ENCODE results near the gene C4orf50.

C4orf50 gene

GRCh38 chr4:5955856-5956255, 62.4 kb downstream of the C4orf50 start:
- no peaks in the 10 kb centered on the region for H3K9me3 ChIP-seq (ENCODE audit: insufficient read depth, low read length)
- H4K20me1 ChIP-seq (ENCODE audit: low read depth, low read length) = no peaks in the 10 kb centered on the region
- H3K4me3 ChIP-seq (ENCODE audit: insufficient read depth, low read length, poor library complexity, severe bottlenecking) = no peak overlapping the region
- no peaks in the 10 kb centered on the region for H3K9me2 ChIP-seq (replicated peaks; ENCODE audit: insufficient read depth, low read length)
- H3K36me3 ChIP-seq (ENCODE audit: low read length) = no peaks in the 10 kb centered on the region
- H3K9ac ChIP-seq (ENCODE audit: low read length) = no peak overlapping the region
- no peak for TF ChIP-seq EZH2phosphoT487 (conservative IDR thresholded peaks at IDR 0.05; ENCODE audit: low read length)
- no peak for TF ChIP-seq CTCF (IDR thresholded peaks at IDR 0.05; ENCODE audit: insufficient read depth, low read length, poor library complexity, severe bottlenecking)
- H3K27ac ChIP-seq (ENCODE audit: low read depth, low read length) = no peak overlapping the region
- H3K79me2 ChIP-seq (ENCODE audit: insufficient read depth, low read length) = no peaks in the 10 kb centered on the region
- no peak overlapping the region for H3K4me2 ChIP-seq (ENCODE audit: low read depth, low read length, poor library complexity, severe bottlenecking)
- H2AFZ ChIP-seq (ENCODE audit: low read depth, low read length, severe bottlenecking) = no peak overlapping the region
- H3K27me3 ChIP-seq (ENCODE audit: low read length) = no peaks in the 10 kb centered on the region
- H3F3A ChIP-seq (ENCODE audit: insufficient read depth) = no peaks in the 10 kb centered on the region

- Histone ChIP-seq H2AFZ (ENCODE audit: low read depth, low read length, severe bottlenecking) (no peak overlapping the region), H3K9me3 (ENCODE audit: insufficient read depth, low read length) (no peaks in the 10 kb centered on the region), H3K9ac (ENCODE audit: low read length) (no peak overlapping the region), H3K27ac (ENCODE audit: low read depth, low read length) (no peak overlapping the region), H3K4me3 (ENCODE audit: insufficient read depth, low read length, poor library complexity, severe bottlenecking) (no peak overlapping the region), H4K20me1 (ENCODE audit: low read depth, low read length) (no peaks in the 10 kb centered on the region), H3K9me2 (replicated peaks; ENCODE audit: insufficient read depth, low read length) (no peaks in the 10 kb centered on the region), H3K27me3 (ENCODE audit: low read length) (no peaks in the 10 kb centered on the region), H3F3A (ENCODE audit: insufficient read depth) (no peaks in the 10 kb centered on the region), H3K36me3 (ENCODE audit: low read length) (no peaks in the 10 kb centered on the region), H3K79me2 (ENCODE audit: insufficient read depth, low read length) (no peaks in the 10 kb centered on the region), H3K4me2 (ENCODE audit: low read depth, low read length, poor library complexity, severe bottlenecking) (no peak overlapping the region)
- TF ChIP-seq CTCF (IDR thresholded peaks at IDR 0.05; ENCODE audit: insufficient read depth, low read length, poor library complexity, severe bottlenecking) = no peak
- TF ChIP-seq EZH2phosphoT487 (conservative IDR thresholded peaks at IDR 0.05; ENCODE audit: low read length) = no peak
Measured at GRCh38 chr4:5955201-5955821, 62.9 kb downstream of the C4orf50 start.

- no peaks in the 10 kb centered on the region for H4K20me1 ChIP-seq (ENCODE audit: low read depth, low read length)
- H2AFZ ChIP-seq (ENCODE audit: low read depth, low read length, severe bottlenecking) = no peak overlapping the region
- no peak for TF ChIP-seq CTCF (IDR thresholded peaks at IDR 0.05; ENCODE audit: insufficient read depth, low read length, poor library complexity, severe bottlenecking)
- TF ChIP-seq EZH2phosphoT487 (conservative IDR thresholded peaks at IDR 0.05; ENCODE audit: low read length) = no peak
- no peak overlapping the region for H3K9ac ChIP-seq (ENCODE audit: low read length)
- no peaks in the 10 kb centered on the region for H3K79me2 ChIP-seq (ENCODE audit: insufficient read depth, low read length)
- no peak overlapping the region for H3K4me3 ChIP-seq (ENCODE audit: insufficient read depth, low read length, poor library complexity, severe bottlenecking)
- H3K36me3 ChIP-seq (ENCODE audit: low read length) = no peaks in the 10 kb centered on the region
- H3K4me2 ChIP-seq (ENCODE audit: low read depth, low read length, poor library complexity, severe bottlenecking) = no peak overlapping the region
- no peaks in the 10 kb centered on the region for H3K9me2 ChIP-seq (replicated peaks; ENCODE audit: insufficient read depth, low read length)
- H3F3A ChIP-seq (ENCODE audit: insufficient read depth) = no peaks in the 10 kb centered on the region
- H3K27ac ChIP-seq (ENCODE audit: low read depth, low read length) = no peak overlapping the region
- no peaks in the 10 kb centered on the region for H3K9me3 ChIP-seq (ENCODE audit: insufficient read depth, low read length)
- H3K27me3 ChIP-seq (ENCODE audit: low read length) = no peaks in the 10 kb centered on the region
Measured at GRCh38 chr4:5954056-5954760, 64.0 kb downstream of the C4orf50 start.

Data from SU-DHL-6 (cell line).